ENCODE results near the gene LCTL. TPM values are rescaled to one million over a fixed set of nuclear protein-coding genes. Genes with fewer than 3 reads are reported as not detected.
"Not testable (repeated sequence)": the region's sequence is repeated elsewhere in the genome, so short reads cannot be mapped to it uniquely, and the experiment has no call there.

Gene LCTL
- total RNA-seq, 2 experiments from 2014 or later = not detected

DNA sequence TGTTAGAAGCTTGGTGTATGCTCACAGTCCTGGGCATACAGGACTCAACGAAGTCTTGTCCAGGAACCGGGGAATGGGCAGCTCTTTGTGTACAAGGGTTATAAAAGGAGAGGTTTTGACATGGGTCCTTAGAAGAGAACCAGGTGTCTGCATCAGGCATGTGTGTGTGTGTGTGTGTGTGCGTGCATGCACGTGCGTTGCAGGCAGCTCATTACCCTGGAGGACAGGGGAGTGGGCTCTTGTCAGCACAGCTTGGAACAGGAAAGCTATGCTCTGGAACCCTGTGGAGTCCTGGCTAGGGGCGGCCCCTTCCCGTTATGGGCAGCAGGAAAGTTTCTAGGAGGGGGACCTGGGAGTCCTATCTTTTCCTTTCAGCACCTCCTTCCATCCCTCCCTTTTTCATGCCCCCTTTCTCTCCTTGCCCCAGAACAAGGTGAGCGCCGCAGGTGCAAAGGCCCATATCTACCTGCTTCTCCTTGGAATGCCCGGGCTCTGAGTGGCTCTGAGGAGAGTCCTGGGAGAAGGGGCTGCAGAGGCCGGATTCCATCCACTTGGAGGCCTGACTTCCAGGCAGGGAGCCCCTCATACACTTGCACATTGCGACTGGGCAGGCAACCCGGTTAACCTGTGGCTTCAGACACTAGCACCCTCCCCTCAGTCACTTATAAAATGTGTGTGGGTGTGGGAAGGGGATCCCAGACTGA, 33.9 kb upstream of the LCTL start:
- H3K9me3 Mint-ChIP-seq = no peaks in the 10 kb centered on the region
- DNase-seq = no peak
- H3K27me3 Mint-ChIP-seq = peaks cover 2% of the 10 kb centered on the region
- CTCF ChIA-PET = interaction anchor here (1.0 to 1.6 kb wide), 2 partner anchors 10 to 25 kb away, joined by 4 to 5 read pairs; no protein-coding TSS in a partner anchor
- POLR2A ChIA-PET = no interaction called here
- no peaks in the 10 kb centered on the region for H3K36me3 Mint-ChIP-seq (ENCODE audit: low read depth)
- H3K27ac Mint-ChIP-seq = no peak overlapping the region
- H3K4me3 Mint-ChIP-seq = no peak overlapping the region
- H3K4me1 Mint-ChIP-seq = peaks cover 9% of the 10 kb centered on the region

DNA sequence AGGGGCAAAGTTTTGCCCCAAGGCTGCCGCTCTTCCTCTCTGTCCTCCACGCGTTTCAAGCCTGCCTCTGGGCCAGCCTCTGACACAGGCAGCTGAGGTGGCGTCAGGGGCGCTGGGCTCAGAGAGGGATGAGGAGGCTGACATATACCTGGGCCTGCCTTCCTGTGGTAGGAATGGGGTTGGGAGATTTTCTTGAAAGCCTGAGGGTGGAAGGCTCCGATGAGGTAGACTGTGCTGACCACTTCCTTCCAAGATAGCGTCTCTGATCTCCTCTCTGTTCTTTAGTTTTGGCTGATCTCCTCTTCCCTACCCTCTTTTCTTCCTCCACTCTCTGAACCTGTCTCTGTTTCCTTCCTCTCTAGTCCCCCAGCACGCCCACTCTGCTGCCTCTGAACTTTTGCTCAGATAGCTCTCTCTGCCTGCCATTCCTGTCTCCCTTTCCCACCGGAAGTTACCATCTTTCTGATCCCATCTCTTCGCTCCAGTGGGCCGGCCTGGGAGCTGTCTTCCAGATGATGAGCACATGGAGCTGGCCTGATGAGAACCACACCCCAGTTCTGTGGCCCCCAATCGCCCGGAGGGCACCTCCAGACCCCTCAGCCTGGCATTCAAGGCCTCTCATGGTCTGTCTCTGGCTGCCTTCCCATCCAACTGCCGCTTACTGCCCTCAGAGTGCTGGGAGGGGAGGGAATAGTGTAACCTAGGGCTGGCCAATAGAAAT, 32.5 kb upstream of the LCTL start:
- Mint-ChIP-seq H3K9me3 (no peaks in the 10 kb centered on the region), H3K4me1 (peaks cover 9% of the 10 kb centered on the region), H3K27me3 (peaks cover 2% of the 10 kb centered on the region), H3K36me3 (ENCODE audit: low read depth) (no peaks in the 10 kb centered on the region), H3K27ac (peak overlapping the region; percentile 34), H3K4me3 (no peak overlapping the region)
- ChIA-PET POLR2A (no interaction called here), CTCF (no interaction called here)
- no peak for DNase-seq

DNA sequence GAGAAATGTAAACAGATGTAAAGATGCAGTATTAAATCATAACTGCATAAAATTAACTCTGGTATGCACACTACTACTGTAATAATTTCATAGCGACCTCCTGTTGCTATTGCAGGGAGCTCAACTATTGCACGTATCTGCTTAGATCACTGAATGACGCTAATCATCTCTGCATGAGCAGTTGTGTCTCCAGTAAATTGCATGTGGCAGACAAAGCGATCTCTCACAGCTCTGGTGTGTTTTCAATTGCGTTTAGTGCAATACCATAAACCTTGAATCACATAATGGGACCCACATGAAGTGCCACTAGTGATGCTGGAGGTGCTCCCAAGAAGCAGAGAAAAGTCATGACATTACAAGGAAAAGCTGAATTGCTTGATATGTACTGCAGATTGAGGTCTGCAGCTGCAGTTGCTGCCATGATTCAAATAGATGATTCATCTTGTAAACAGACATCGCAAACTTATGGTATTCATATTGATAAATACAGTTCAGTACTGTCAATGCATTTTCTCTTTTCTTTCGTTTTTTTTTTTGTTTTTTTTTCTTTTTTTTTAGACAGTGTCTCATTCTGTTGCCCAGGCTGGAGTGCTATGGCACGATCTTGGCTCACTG, 30.2 kb upstream of the LCTL start:
- ChIA-PET CTCF (no interaction called here), POLR2A (no interaction called here)
- Mint-ChIP-seq H3K27me3 (no peaks in the 10 kb centered on the region), H3K9me3 (no peaks in the 10 kb centered on the region), H3K36me3 (ENCODE audit: low read depth) (no peaks in the 10 kb centered on the region), H3K27ac (no peak overlapping the region), H3K4me3 (no peak overlapping the region), H3K4me1 (peaks cover 9% of the 10 kb centered on the region)
- DNase-seq = no peak

DNA sequence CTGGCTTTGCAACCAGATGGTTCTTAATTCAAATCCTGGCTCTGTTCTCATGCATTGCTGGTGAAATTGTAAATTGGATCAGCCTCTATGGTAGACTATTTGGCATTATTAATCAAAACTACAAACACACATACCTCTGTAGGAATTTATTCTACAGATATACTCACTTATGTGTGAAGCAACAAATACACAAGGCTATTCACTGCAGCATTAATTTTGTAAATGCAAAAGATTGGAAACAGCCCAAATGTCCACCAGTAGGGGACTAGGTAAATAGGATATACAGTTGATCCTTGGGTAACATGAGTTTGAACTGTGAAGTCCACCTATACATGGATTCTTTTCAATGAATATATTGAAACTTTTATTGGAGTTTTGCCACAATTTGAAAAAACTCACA, 29.5 kb upstream of the LCTL start:
- H3K36me3 Mint-ChIP-seq (ENCODE audit: low read depth) = no peaks in the 10 kb centered on the region
- H3K4me1 Mint-ChIP-seq = peaks cover 9% of the 10 kb centered on the region
- no peaks in the 10 kb centered on the region for H3K27me3 Mint-ChIP-seq
- ChIA-PET POLR2A (no interaction called here), CTCF (no interaction called here)
- no peak for DNase-seq
- no peak overlapping the region for H3K4me3 Mint-ChIP-seq
- H3K9me3 Mint-ChIP-seq = no peaks in the 10 kb centered on the region
- no peak overlapping the region for H3K27ac Mint-ChIP-seq

DNA sequence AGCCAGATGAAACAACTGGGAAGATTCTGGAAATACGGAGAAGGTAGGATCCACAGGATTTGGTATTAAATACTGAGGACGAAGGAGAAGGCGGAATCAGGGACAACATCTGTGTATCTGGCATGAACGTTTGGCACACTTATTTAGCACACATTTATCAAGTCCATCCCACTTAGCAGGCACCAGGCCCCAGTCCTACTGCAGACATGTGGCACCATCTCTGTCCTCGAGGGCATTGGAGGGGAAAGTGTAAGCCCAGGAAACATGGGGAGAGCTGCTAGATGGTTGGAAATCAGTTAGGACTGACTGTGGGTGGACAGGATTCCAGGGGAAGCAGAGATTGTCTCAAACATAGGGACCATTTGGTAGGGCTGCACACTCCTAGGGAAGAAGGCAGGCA, 29.0 kb upstream of the LCTL start:
- no peak for DNase-seq
- POLR2A ChIA-PET = no interaction called here
- CTCF ChIA-PET = no interaction called here
- Mint-ChIP-seq H3K27me3 (no peaks in the 10 kb centered on the region), H3K4me3 (no peak overlapping the region), H3K36me3 (ENCODE audit: low read depth) (no peaks in the 10 kb centered on the region), H3K27ac (no peak overlapping the region), H3K4me1 (peaks cover 9% of the 10 kb centered on the region), H3K9me3 (no peaks in the 10 kb centered on the region)

DNA sequence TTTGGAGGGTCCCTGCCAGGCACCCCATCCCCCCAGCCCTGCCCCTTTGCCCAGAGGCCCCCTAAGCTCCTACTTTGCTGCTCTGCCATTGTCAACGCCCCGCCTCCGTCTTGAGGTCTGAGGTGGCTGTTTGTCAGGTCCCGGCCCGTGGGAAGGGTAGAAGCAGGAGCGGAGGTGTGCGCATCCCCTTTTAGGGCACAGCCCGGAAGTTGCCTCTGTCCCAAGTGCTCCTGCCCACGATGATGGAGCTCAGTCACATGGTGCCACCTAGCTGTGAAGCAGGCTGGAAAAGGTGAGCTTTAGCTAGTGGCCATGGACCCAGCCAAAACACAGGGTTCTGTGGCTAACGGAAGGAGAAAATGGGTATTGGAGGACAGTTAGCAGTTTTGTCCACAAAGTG, 28.5 kb upstream of the LCTL start:
- ChIA-PET POLR2A (no interaction called here), CTCF (no interaction called here)
- Mint-ChIP-seq H3K27ac (no peak overlapping the region), H3K36me3 (ENCODE audit: low read depth) (no peaks in the 10 kb centered on the region), H3K4me1 (peaks cover 9% of the 10 kb centered on the region), H3K9me3 (no peaks in the 10 kb centered on the region), H3K27me3 (no peaks in the 10 kb centered on the region), H3K4me3 (no peak overlapping the region)
- no peak for DNase-seq

DNA sequence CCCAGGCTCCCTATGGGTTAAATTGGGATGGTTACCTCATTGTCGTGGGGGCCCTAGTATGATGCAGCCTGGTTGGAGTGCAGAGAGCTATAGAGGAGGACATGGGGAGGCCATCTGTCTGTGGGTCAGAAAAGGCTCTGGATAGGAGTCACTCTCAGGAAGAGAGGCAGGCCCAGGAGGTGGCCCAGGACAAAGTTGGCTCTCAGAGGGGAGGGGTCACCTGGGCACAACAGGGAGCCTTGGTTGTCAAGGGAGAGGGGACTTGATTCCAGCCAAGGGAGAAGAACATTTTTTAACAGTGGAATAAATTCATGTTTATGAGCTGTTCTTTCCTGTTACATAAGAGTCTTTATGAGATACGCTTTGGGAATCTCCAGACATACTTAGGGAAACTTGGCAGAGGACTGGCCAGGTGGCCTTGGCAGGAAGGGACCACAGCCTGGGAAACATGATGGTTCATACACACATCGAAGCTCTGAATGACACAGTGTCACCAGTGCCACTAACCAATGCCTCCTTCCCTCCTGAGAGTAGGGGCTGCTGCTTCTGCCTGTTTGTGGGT, 27.5 kb upstream of the LCTL start:
- DNase-seq = no peak
- no peaks in the 10 kb centered on the region for H3K36me3 Mint-ChIP-seq (ENCODE audit: low read depth)
- ChIA-PET POLR2A (no interaction called here), CTCF (no interaction called here)
- H3K27me3 Mint-ChIP-seq = no peaks in the 10 kb centered on the region
- peaks cover 5% of the 10 kb centered on the region for H3K4me1 Mint-ChIP-seq
- no peak overlapping the region for H3K4me3 Mint-ChIP-seq
- H3K9me3 Mint-ChIP-seq = no peaks in the 10 kb centered on the region
- no peak overlapping the region for H3K27ac Mint-ChIP-seq

DNA sequence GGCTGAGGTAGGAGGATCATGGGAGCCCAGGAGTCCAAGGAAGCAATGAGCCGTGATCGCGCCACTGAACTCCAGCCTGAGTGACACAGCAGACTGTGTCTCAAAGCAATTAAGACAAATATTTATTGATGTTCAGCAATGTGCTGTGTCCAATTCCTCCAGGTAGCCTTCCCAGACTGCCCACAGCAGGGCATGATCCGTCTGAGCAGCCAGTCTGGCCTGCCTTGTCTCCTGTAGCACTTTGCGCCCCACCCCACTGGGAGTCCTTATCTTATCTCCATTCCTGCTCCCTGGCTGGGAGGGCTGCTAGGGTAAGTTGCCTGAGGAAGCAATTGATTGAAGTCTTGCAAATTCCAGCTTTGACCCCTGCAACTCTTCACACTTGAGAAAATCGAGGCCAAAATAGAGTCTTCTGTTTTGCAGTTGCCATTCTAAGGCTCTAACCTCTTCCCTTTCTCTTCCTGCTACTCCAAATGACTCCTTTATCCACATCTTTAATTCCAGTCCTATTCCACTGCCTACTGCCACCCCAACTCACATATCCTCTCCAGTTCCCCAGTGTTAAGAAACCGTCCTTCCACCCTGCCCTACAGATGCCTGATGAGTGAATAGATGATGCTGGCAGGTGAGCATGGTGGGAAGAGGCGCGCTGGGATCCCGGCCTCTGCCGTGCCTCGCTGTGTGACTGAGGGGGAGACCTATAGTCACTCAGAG, 26.9 kb upstream of the LCTL start:
- CTCF ChIA-PET = interaction anchor here (0.7 kb wide), 1 partner anchor 18 kb away, joined by 3 read pairs; no protein-coding TSS in a partner anchor
- Mint-ChIP-seq H3K36me3 (ENCODE audit: low read depth) (no peaks in the 10 kb centered on the region), H3K4me1 (no peaks in the 10 kb centered on the region), H3K9me3 (no peaks in the 10 kb centered on the region), H3K27me3 (no peaks in the 10 kb centered on the region), H3K27ac (no peak overlapping the region), H3K4me3 (no peak overlapping the region)
- POLR2A ChIA-PET = no interaction called here
- no peak for DNase-seq

DNA sequence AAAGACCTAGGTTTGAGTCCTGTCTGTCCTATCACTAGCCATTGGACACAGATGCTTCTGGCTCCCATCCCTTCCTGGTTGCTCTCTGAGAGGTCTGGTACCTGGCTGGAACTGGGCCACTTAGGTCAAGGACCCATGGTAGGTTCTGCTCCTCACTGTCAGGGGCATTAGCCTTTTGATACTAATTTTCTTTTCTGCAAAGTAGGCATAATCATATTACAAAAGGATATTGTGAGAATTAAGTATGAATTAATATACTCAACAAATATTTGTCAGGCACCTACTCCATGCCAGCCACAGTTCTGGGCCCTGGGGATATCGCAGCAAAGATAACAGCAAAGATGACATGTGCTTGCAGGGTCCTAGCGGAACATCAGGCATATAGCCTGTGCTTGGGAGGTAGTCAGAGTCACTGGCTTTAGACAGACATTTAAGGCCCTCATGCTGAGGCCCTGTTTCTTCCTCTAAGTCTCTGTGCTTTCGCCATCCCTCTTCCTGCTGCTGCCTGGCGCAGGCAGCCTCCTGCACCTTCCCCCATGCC, 25.6 kb upstream of the LCTL start:
- Mint-ChIP-seq H3K36me3 (ENCODE audit: low read depth) (no peaks in the 10 kb centered on the region), H3K27me3 (no peaks in the 10 kb centered on the region), H3K4me1 (no peaks in the 10 kb centered on the region), H3K9me3 (no peaks in the 10 kb centered on the region), H3K4me3 (no peak overlapping the region), H3K27ac (no peak overlapping the region)
- DNase-seq = no peak
- CTCF ChIA-PET = no interaction called here
- POLR2A ChIA-PET = no interaction called here

DNA sequence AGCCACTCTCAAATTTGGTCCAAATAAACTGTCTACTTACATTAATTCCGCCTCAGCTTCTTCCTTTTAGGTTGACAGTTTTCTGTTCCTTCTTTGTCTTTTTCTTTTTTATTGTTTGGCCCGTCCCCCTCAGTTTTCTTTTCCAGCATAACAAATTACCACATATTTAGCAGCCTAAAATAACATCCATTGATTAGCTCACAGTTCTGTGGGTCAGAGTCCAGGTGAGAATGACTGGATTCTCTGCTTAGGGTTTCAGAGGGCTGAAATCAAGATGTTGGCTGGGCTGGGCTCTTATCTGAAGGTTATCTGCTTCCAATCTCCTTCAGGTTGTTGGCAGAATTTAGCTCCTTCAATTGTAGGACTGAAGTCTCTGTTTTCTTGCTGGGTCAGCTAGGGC, 24.6 kb upstream of the LCTL start:
- Mint-ChIP-seq H3K27ac (no peak overlapping the region), H3K4me1 (no peaks in the 10 kb centered on the region), H3K27me3 (no peaks in the 10 kb centered on the region), H3K36me3 (ENCODE audit: low read depth) (no peaks in the 10 kb centered on the region), H3K4me3 (no peak overlapping the region), H3K9me3 (no peaks in the 10 kb centered on the region)
- POLR2A ChIA-PET = no interaction called here
- CTCF ChIA-PET = interaction anchor here (0.6 to 1.0 kb wide), 4 partner anchors 12 to 1409 kb away, joined by 3 read pairs; no protein-coding TSS in a partner anchor
- no peak for DNase-seq

DNA sequence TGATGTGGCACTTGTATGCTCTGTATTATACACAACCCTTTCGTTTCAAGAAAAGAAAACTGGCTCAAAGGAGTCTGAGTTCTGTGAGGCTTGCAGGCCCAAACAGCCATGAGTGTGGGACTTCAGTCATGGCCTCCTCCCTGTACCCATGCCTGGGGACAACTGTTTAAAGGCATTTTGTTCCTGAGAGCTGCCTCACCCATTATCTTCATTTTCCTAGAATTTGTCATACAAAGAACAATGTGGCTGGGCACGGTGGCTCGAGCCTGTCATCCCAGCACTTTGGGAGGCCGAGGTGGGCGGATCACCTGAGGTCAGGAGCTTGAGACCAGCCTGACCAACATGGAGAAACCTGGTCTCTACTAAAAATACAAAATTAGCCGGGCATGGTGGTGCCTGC, 23.6 kb upstream of the LCTL start:
- H3K9me3 Mint-ChIP-seq; H3K4me1 Mint-ChIP-seq; POLR2A ChIA-PET; DNase-seq; H3K27ac Mint-ChIP-seq; H3K27me3 Mint-ChIP-seq; H3K4me3 Mint-ChIP-seq; H3K36me3 Mint-ChIP-seq (ENCODE audit: low read depth): not testable (repeated sequence)
- CTCF ChIA-PET = interaction anchor here (0.9 to 1.0 kb wide), 2 partner anchors 11 to 13 kb away, joined by 3 read pairs; no protein-coding TSS in a partner anchor

DNA sequence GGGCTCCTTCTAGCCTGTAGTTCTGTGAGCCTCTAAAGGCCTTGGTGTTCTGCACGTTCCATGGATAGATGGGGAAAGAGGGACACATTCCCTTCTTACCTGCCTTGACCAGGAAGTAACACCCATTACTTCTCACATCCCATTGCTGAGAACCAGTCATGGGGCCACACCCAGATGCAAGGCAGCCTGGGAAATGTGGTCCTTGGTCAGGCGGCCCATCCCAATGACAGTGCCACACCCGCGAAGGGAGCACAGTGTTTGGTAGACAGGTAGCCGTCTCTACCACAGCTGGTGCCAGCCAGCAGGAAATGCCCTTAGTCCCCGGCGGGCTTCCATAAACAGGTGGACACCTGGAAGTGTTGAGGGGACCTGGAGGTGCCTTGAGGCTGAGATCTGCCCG, 23.2 kb upstream of the LCTL start:
- no peak overlapping the region for H3K27ac Mint-ChIP-seq
- H3K9me3 Mint-ChIP-seq = no peaks in the 10 kb centered on the region
- no peaks in the 10 kb centered on the region for H3K36me3 Mint-ChIP-seq (ENCODE audit: low read depth)
- no peaks in the 10 kb centered on the region for H3K27me3 Mint-ChIP-seq
- CTCF ChIA-PET = no interaction called here
- DNase-seq = no peak
- POLR2A ChIA-PET = no interaction called here
- no peaks in the 10 kb centered on the region for H3K4me1 Mint-ChIP-seq
- no peak overlapping the region for H3K4me3 Mint-ChIP-seq

DNA sequence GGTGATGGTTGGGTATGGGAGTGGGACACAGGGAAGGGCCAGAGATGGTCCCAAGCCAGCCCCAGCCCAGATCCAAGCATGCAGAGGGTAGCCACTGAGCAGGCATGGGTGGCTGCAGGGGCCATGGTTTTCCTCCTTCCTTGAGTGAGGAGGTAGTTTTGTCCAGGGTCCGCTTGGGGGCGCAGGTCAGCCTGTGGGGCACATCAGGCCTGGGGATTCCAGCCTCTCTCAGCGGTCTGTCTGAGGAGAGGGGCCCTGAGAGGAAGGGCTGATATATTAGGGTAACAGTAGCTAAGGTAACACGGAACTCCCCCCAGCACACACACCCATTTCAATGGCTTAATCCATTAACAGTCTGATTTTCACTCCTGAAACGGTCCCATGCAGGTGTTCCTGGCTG, 22.7 kb upstream of the LCTL start:
- no peaks in the 10 kb centered on the region for H3K27me3 Mint-ChIP-seq
- H3K27ac Mint-ChIP-seq = no peak overlapping the region
- CTCF ChIA-PET = no interaction called here
- no peak overlapping the region for H3K4me3 Mint-ChIP-seq
- no peak for DNase-seq
- no peaks in the 10 kb centered on the region for H3K36me3 Mint-ChIP-seq (ENCODE audit: low read depth)
- POLR2A ChIA-PET = no interaction called here
- H3K4me1 Mint-ChIP-seq = no peaks in the 10 kb centered on the region
- H3K9me3 Mint-ChIP-seq = no peaks in the 10 kb centered on the region
